ENCODE data around the gene IER2.
"Not testable (repeated sequence)": the region's sequence is repeated elsewhere in the genome, so short reads cannot be mapped to it uniquely, and the experiment has no call there.

The IER2 gene

DNA sequence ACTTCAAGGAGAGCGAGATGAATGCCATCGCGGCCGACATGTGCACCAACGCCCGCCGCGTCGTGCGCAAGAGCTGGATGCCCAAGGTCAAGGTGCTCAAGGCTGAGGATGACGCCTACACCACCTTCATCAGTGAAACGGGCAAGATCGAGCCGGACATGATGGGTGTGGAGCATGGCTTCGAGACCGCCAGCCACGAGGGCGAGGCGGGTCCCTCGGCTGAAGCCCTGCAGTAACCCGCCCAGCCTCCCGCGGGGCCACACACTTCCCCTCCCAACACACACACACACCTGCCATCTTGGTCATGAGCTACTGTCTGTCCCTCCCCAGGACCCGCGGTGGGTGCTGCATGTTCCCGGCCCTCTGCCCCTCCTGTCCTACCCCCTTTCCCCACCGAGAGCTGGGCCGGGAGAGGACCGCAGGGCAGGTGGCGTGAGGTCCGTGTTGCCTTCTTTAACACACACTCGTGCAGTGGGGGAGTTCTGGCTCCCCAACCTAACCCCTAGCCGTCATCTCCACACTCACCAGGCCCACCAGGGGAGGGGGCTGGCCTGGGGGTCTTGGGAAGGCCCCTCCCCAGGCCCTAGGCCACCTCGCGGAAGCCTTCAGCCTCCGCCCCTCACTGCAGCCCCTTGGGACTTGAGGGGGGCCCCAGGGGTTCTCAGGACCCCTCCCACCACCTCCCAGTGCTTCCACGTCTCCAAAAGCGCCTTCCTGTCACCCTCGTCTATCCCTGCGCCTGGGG is 11.9 kb upstream of the IER2 start:
- Histone ChIP-seq H3K4me2 (ENCODE audit: low read length) (no peak overlapping the region), H3K9ac (no peak overlapping the region), H3K27me3 (ENCODE audit: control insufficient read depth, insufficient read depth, low read length) (no peaks in the 10 kb centered on the region), H2AFZ (no peak overlapping the region), H3K4me3 (ENCODE audit: low read depth, low read length) (no peak overlapping the region), H3K36me3 (ENCODE audit: control insufficient read depth, insufficient read depth, low read length) (no peaks in the 10 kb centered on the region), H3K4me1 (no peaks in the 10 kb centered on the region), H3K27ac (no peak overlapping the region), H3K9me3 (ENCODE audit: control insufficient read depth, low read length) (no peaks in the 10 kb centered on the region), H3K79me2 (peaks cover 13% of the 10 kb centered on the region)
- TF ChIP-seq CTCF (IDR thresholded peaks at IDR 0.05) = no peak

GRCh38 chr19:13138916-13139198 is 11.4 kb upstream of the IER2 start:
- H3K4me2 ChIP-seq (ENCODE audit: low read length) = no peak overlapping the region
- H3K36me3 ChIP-seq (ENCODE audit: control insufficient read depth, insufficient read depth, low read length) = no peaks in the 10 kb centered on the region
- H3K9ac ChIP-seq = no peak overlapping the region
- no peaks in the 10 kb centered on the region for H3K4me1 ChIP-seq
- no peak overlapping the region for H2AFZ ChIP-seq
- H3K27me3 ChIP-seq (ENCODE audit: control insufficient read depth, insufficient read depth, low read length) = no peaks in the 10 kb centered on the region
- peaks cover 13% of the 10 kb centered on the region for H3K79me2 ChIP-seq
- H3K27ac ChIP-seq = no peak overlapping the region
- H3K9me3 ChIP-seq (ENCODE audit: control insufficient read depth, low read length) = no peaks in the 10 kb centered on the region
- H3K4me3 ChIP-seq (ENCODE audit: low read depth, low read length) = no peak overlapping the region
- TF ChIP-seq CTCF (IDR thresholded peaks at IDR 0.05) = no peak

DNA sequence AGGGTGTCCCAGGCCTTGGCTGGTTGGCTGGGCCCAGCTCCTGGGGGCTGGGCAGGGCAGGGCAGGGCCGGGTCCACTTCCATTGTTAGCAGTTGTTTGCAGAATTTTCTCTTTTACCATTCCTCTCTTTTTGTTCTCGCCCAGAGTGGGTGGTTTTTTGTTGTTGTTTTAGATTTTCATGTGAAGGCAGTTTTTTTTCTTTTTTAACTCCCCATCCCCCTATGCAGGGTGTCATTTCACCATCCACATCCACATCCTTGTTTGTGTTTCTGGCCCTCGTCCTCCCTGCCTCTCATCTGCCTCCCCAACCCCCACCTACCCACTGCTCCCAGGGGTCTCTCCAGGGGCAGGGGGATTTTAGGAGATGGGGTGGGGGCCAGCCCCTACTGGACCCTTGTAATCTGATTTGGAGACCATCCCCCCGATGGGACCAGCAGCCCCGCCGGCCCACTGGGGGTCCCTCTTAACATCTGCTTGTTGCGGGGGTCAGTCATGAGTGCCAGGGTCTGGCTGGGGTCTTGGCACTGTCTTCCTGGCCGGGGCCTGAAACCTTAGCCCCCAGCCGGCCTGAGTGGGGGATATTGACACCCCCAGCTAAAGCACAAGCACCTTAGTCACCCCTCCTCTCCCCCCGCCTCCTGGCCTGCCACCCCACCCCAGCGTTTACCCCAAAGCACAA is 10.4 kb upstream of the IER2 start:
- Histone ChIP-seq H3K27me3 (ENCODE audit: control insufficient read depth, insufficient read depth, low read length) (no peaks in the 10 kb centered on the region), H3K4me3 (ENCODE audit: low read depth, low read length) (no peak overlapping the region), H3K27ac (no peak overlapping the region), H3K79me2 (peaks cover 8% of the 10 kb centered on the region), H3K4me2 (ENCODE audit: low read length) (no peak overlapping the region), H2AFZ (no peak overlapping the region), H3K9me3 (ENCODE audit: control insufficient read depth, low read length) (no peaks in the 10 kb centered on the region), H3K4me1 (no peaks in the 10 kb centered on the region), H3K9ac (no peak overlapping the region), H3K36me3 (ENCODE audit: control insufficient read depth, insufficient read depth, low read length) (no peaks in the 10 kb centered on the region)
- TF ChIP-seq CTCF (IDR thresholded peaks at IDR 0.05) = no peak

- no peak overlapping the region for H2AFZ ChIP-seq
- H3K4me2 ChIP-seq (ENCODE audit: low read length) = no peak overlapping the region
- H3K4me3 ChIP-seq (ENCODE audit: low read depth, low read length) = no peak overlapping the region
- H3K27me3 ChIP-seq (ENCODE audit: control insufficient read depth, insufficient read depth, low read length) = no peaks in the 10 kb centered on the region
- H3K79me2 ChIP-seq = peaks cover 5% of the 10 kb centered on the region
- TF ChIP-seq CTCF (IDR thresholded peaks at IDR 0.05) = no peak
- no peak overlapping the region for H3K27ac ChIP-seq
- no peaks in the 10 kb centered on the region for H3K9me3 ChIP-seq (ENCODE audit: control insufficient read depth, low read length)
- no peaks in the 10 kb centered on the region for H3K36me3 ChIP-seq (ENCODE audit: control insufficient read depth, insufficient read depth, low read length)
- no peak overlapping the region for H3K9ac ChIP-seq
- no peaks in the 10 kb centered on the region for H3K4me1 ChIP-seq
Observed at GRCh38 chr19:13146763-13147563, 3.2 kb upstream of the IER2 start.

- not testable (repeated sequence) for H3K4me1 ChIP-seq; H3K36me3 ChIP-seq (ENCODE audit: control insufficient read depth, insufficient read depth, low read length); H3K9me3 ChIP-seq (ENCODE audit: control insufficient read depth, low read length); H3K27ac ChIP-seq; H3K27me3 ChIP-seq (ENCODE audit: control insufficient read depth, insufficient read depth, low read length); H3K9ac ChIP-seq
- Histone ChIP-seq H3K4me2 (ENCODE audit: low read length) (peak overlapping the region; percentile 86), H2AFZ (peak overlapping the region; percentile 89), H3K79me2 (peaks cover 13% of the 10 kb centered on the region), H3K4me3 (ENCODE audit: low read depth, low read length) (peak overlapping the region; percentile 98)
Observed at GRCh38 chr19:13149173-13149627, 1.0 kb upstream of the IER2 start.

Data from parathyroid adenoma (tissue), 2 donors.